ENCODE data around the gene TICAM2.

DNA sequence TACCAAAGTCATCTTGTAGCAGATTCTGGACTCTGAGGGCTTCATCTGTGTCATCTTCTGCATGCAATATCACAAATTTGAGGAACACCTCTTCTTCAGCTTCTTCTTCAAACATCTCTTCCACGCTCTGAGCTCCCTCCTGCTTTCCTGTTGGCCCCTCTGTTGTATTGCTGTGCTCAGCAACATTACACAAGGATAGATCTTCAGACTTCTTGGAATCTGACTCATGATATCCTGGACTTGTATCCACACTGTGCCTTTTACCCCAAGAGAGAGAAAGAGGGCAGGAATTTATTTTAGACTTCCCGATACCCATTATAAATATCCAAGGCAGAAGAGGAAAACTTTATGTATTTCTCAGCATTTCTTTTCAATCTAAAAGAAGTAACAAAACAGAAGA lies 21.3 kb downstream of the TICAM2 start:
- TF ChIP-seq CTCF (IDR thresholded peaks at IDR 0.05) (no peak), POLR2A (IDR thresholded peaks at IDR 0.05) (no peak), POLR2AphosphoS5 (IDR thresholded peaks at IDR 0.05) (no peak), EP300 (IDR thresholded peaks at IDR 0.05) (no peak)

All from gastroesophageal sphincter (tissue), 3 donors.